GM12801 (cell line): ENCODE measurements around the gene DNAH10.

ENCODE experiments used
- CTCF ChIP-seq: IDR thresholded peaks from one replicate; pipeline ENCODE4 v1.5.1; 2011; ENCODE audit warnings: control low read depth; ENCODE audit not compliant: insufficient read length; ENCODE audit errors: extremely low read depth

The DNAH10 gene

GRCh38 chr12:123914726-123915333 is 152.7 kb downstream of the DNAH10 start:
- no peak for TF ChIP-seq CTCF

- TF ChIP-seq CTCF = no peak
These were observed 154.6 kb downstream of the DNAH10 start for GRCh38 chr12:123916729-123917128.

GRCh38 chr12:123917337-123917850 is 155.3 kb downstream of the DNAH10 start:
- TF ChIP-seq CTCF = no peak

GRCh38 chr12:123919980-123920360 is 157.9 kb downstream of the DNAH10 start:
- no peak for TF ChIP-seq CTCF

- no peak for TF ChIP-seq CTCF
These were observed 160.9 kb downstream of the DNAH10 start for GRCh38 chr12:123923038-123923437.

GRCh38 chr12:123923927-123924326 is 161.8 kb downstream of the DNAH10 start:
- TF ChIP-seq CTCF = no peak

- TF ChIP-seq CTCF = no peak
These were observed 162.4 kb downstream of the DNAH10 start for GRCh38 chr12:123924539-123924938.
